Measurements from ENCODE around the gene CDKN2AIP.

GRCh38 chr4:183409934-183410333, 34.5 kb upstream of the CDKN2AIP start:
- TF ChIP-seq POLR2A (IDR thresholded peaks at IDR 0.05) (no peak), EP300 (IDR thresholded peaks at IDR 0.05) (no peak), CTCF (IDR thresholded peaks at IDR 0.05) (no peak)
